H1 (cell line): ENCODE results near the gene CYP1B1. TPM values are rescaled to one million over a fixed set of nuclear protein-coding genes. Genes with fewer than 3 reads are reported as not detected.

Experiments
- CEBPB ChIP-seq: IDR thresholded peaks from 2 replicates; pipeline ENCODE4 v1.6.1; 2012; ENCODE audit warnings: low read depth, low read length
- RFX5 ChIP-seq: IDR thresholded peaks from 2 replicates; pipeline ENCODE4 v1.6.1; 2011; ENCODE audit warnings: low read depth, low read length, improper control_type of control experiment, borderline replicate concordance
- polyA plus RNA-seq, 7 experiments: library from polyadenylated mRNA; depleted of rRNA in 3 of 7; stranded (reverse) in 5 of 7; unstranded in 2 of 7; fragments of >200 nt in 5 of 7; fragments of 200-250 nt in 2 of 7; gene quantifications; 1 replicate in 5 of 7; 2 replicates in 1 of 7; 4 replicates in 1 of 7; pipeline versions ENCODE4 v1.2.1 to v1.2.3, GENCODE V29; 2011 to 2013; ENCODE audit warnings: missing spikeins in 2 of 7, mixed read lengths in 2 of 7
- total RNA-seq: library from RNA; stranded (reverse); fragmentation: NEBNext Ultra II Directional; extraction: Animal tissue kit (Norgen Biotek cat#: 25700); gene quantifications from 2 replicates; pipeline ENCODE4 v1.2.1, GENCODE V29; 2021

The CYP1B1 gene
- total and polyA plus RNA-seq, 2 of the 8 experiments (the other 6 are each of a cell fraction or from before 2014, with no cell fraction given) = 1.3 to 5.7 TPM

DNA sequence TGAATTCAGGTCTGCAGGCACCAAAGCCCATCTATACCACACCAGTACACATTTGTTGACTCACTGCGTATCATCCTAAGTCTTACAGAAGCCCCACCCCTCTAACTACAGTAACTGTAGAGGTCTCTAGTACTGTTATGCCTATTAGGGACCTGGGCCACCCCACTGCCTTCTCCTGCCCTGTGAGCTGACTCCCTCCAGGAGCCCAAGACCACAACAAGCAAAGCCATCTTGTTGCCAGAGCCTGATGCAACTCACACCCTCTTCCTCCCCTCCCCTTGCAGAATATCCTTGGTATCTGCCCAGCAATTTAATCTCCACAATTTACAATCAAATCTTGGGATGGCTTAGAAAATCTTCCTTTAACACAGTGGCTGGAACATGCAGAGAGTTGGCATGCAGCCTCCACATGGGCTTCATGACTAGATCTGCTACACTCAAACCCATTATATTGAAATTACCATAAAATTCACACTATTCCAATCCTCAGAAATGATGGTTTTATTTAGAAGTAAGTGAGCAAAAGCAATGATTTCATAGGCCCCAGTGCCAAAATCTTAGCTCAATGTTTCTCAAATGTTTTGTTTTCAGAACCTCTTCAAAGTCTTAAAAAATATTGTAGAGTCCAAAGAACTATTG is 17.7 kb upstream of the CYP1B1 start (continued):
- TF ChIP-seq CEBPB = no peak
- no peak for TF ChIP-seq RFX5
- TF ChIP-seq, all 59 proteins: peak for 2
